Esophagus muscularis mucosa (tissue), 3 donors: Measurements from ENCODE around the gene CASP3.

Experiments
- POLR2AphosphoS5 ChIP-seq, 2 donors: sonication (generic); formaldehyde crosslinking; IDR thresholded peaks; one replicate each; pipeline ENCODE4 v1.6.1; 2017; ENCODE audit warnings: antibody characterized with exemption in 2 of 2
- TF ChIP-seq, protein P1 (sequence below), 3 experiments: fragments of 200-600 bp in 2 of 3; fragments of 450-650 bp in 1 of 3; sonication (generic) in 2 of 3; IDR thresholded peaks; one replicate each; pipeline ENCODE4 v1.5.1; 2017 to 2019; ENCODE audit warnings: antibody characterized with exemption in 3 of 3, mild to moderate bottlenecking in 2 of 3, moderate library complexity in 1 of 3

DNA sequence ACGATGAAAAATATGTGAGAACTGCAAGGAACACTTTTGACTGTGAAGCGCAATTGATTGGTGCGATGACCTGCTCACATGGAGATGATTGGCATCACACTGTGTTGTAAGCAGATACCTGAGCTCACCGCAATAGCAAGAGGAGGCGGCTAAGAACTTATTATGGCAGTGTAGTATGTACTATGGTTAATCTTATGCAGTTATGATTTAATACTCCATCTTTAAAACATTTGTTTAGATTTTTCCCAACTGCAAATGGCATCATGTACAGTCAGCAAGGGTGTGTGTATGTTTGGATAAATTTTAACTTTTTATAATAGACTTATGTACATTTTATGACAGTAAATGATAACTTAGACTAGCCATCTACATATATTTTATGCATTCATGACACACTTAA is 25.8 kb upstream of the CASP3 start:
- no peak for TF ChIP-seq POLR2AphosphoS5 (IDR thresholded peaks at IDR 0.05)
- TF ChIP-seq, protein P1, sequence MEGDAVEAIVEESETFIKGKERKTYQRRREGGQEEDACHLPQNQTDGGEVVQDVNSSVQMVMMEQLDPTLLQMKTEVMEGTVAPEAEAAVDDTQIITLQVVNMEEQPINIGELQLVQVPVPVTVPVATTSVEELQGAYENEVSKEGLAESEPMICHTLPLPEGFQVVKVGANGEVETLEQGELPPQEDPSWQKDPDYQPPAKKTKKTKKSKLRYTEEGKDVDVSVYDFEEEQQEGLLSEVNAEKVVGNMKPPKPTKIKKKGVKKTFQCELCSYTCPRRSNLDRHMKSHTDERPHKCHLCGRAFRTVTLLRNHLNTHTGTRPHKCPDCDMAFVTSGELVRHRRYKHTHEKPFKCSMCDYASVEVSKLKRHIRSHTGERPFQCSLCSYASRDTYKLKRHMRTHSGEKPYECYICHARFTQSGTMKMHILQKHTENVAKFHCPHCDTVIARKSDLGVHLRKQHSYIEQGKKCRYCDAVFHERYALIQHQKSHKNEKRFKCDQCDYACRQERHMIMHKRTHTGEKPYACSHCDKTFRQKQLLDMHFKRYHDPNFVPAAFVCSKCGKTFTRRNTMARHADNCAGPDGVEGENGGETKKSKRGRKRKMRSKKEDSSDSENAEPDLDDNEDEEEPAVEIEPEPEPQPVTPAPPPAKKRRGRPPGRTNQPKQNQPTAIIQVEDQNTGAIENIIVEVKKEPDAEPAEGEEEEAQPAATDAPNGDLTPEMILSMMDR (IDR thresholded peaks at IDR 0.05) = no peak
